MM.1S (cell line): ENCODE measurements around the gene SLCO2B1.

ENCODE experiments used
- EZH2 ChIP-seq: fragments of 300-600 bp; sonication (generic); optimal IDR thresholded peaks from 2 replicates; pipeline ENCODE3; 2017; ENCODE audit warnings: low read depth, mild to moderate bottlenecking, antibody characterized with exemption, low read length, mixed read lengths
- EZH2phosphoT487 ChIP-seq: fragments of 300-600 bp; sonication (generic); IDR thresholded peaks from 2 replicates; pipeline ENCODE4 v1.6.1; 2018; ENCODE audit warnings: antibody characterized with exemption, low read length
- TF ChIP-seq, protein P1 (sequence below): fragments of 300-600 bp; sonication (generic); IDR thresholded peaks from 2 replicates; pipeline ENCODE4 v1.5.1; 2016; ENCODE audit warnings: antibody characterized with exemption, low read length, mixed read lengths

DNA sequence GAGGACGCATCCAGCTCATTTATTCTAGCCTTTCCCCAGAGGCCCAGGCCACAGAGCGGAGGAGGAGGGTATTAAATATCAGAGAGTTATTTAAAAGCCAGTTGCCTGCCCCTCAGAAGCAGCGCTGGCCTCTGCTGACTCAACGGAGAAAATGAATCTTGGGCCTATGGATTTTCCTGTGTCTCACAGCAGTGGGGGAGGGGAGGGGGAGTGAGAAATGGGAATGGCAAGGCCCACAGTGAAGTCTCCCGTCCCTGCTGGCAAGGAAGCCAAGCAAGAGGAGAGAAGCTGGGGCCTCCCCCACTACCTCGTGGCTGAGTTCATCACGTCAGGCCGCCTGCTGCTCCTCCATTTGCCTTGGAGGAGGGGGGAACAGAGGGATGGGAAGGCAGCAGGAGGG is 85.2 kb downstream of the SLCO2B1 start:
- TF ChIP-seq, protein P1, sequence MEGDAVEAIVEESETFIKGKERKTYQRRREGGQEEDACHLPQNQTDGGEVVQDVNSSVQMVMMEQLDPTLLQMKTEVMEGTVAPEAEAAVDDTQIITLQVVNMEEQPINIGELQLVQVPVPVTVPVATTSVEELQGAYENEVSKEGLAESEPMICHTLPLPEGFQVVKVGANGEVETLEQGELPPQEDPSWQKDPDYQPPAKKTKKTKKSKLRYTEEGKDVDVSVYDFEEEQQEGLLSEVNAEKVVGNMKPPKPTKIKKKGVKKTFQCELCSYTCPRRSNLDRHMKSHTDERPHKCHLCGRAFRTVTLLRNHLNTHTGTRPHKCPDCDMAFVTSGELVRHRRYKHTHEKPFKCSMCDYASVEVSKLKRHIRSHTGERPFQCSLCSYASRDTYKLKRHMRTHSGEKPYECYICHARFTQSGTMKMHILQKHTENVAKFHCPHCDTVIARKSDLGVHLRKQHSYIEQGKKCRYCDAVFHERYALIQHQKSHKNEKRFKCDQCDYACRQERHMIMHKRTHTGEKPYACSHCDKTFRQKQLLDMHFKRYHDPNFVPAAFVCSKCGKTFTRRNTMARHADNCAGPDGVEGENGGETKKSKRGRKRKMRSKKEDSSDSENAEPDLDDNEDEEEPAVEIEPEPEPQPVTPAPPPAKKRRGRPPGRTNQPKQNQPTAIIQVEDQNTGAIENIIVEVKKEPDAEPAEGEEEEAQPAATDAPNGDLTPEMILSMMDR, result no peak
- TF ChIP-seq EZH2 (no peak), EZH2phosphoT487 (no peak)
